ENCODE data around the gene NBPF14.
"Not testable (repeated sequence)": the region's sequence is repeated elsewhere in the genome, so short reads cannot be mapped to it uniquely, and the experiment has no call there.

The NBPF14 gene

GRCh38 chr1:148595911-148596310, at the start of gene NBPF14:
TSS of gene NBPF14 (minus strand) at chr1:148596011. CDS start at chr1:148595717, 294 bp downstream.
- H3K9me3 Mint-ChIP-seq; H3K27me3 Mint-ChIP-seq; H3K4me3 Mint-ChIP-seq; H3K4me1 Mint-ChIP-seq (ENCODE audit: low read depth); H3K27ac Mint-ChIP-seq; intact Hi-C loops (cut with micrococcal nuclease): not testable (repeated sequence)
- peaks cover 13% of the 10 kb centered on the region for H3K36me3 Mint-ChIP-seq (ENCODE audit: low read depth)

- H3K4me1 Mint-ChIP-seq (ENCODE audit: low read depth); H3K9me3 Mint-ChIP-seq; H3K36me3 Mint-ChIP-seq (ENCODE audit: low read depth); H3K27ac Mint-ChIP-seq; H3K27me3 Mint-ChIP-seq; intact Hi-C loops (cut with micrococcal nuclease): not testable (repeated sequence)
- H3K4me3 Mint-ChIP-seq, result peak overlapping the region; percentile 32
Measured at GRCh38 chr1:148625451-148625850, 29.6 kb upstream of the NBPF14 start.

- intact Hi-C loops (cut with micrococcal nuclease); H3K9me3 Mint-ChIP-seq; H3K27ac Mint-ChIP-seq; H3K4me3 Mint-ChIP-seq; H3K27me3 Mint-ChIP-seq; H3K4me1 Mint-ChIP-seq (ENCODE audit: low read depth); H3K36me3 Mint-ChIP-seq (ENCODE audit: low read depth): not testable (repeated sequence)
Measured at GRCh38 chr1:148618216-148618615, 22.4 kb upstream of the NBPF14 start.

- H3K9me3 Mint-ChIP-seq; H3K27me3 Mint-ChIP-seq; H3K36me3 Mint-ChIP-seq (ENCODE audit: low read depth); H3K27ac Mint-ChIP-seq; H3K4me1 Mint-ChIP-seq (ENCODE audit: low read depth); H3K4me3 Mint-ChIP-seq; intact Hi-C loops (cut with micrococcal nuclease): not testable (repeated sequence)
Measured at GRCh38 chr1:148605266-148605665, 9.5 kb upstream of the NBPF14 start.

GRCh38 chr1:148595360-148595759, 451 bp downstream of the NBPF14 start:
- not testable (repeated sequence) for H3K4me3 Mint-ChIP-seq

GRCh38 chr1:148591098-148591497, 4.7 kb downstream of the NBPF14 start:
- H3K27me3 Mint-ChIP-seq; H3K4me1 Mint-ChIP-seq (ENCODE audit: low read depth); H3K27ac Mint-ChIP-seq; H3K9me3 Mint-ChIP-seq; intact Hi-C loops (cut with micrococcal nuclease); H3K4me3 Mint-ChIP-seq: not testable (repeated sequence)
- H3K36me3 Mint-ChIP-seq (ENCODE audit: low read depth), result peaks cover 23% of the 10 kb centered on the region

More at GRCh38 chr1:148595360-148595759, 451 bp downstream of the NBPF14 start:
- H3K36me3 Mint-ChIP-seq (ENCODE audit: low read depth), result peaks cover 13% of the 10 kb centered on the region
- H3K27me3 Mint-ChIP-seq; H3K4me1 Mint-ChIP-seq (ENCODE audit: low read depth); intact Hi-C loops (cut with micrococcal nuclease); H3K27ac Mint-ChIP-seq; H3K9me3 Mint-ChIP-seq: not testable (repeated sequence)

GRCh38 chr1:148532158-148532557, 63.7 kb downstream of the NBPF14 start:
- H3K9me3 Mint-ChIP-seq; H3K4me3 Mint-ChIP-seq; H3K27ac Mint-ChIP-seq; H3K36me3 Mint-ChIP-seq (ENCODE audit: low read depth); intact Hi-C loops (cut with micrococcal nuclease); H3K27me3 Mint-ChIP-seq; H3K4me1 Mint-ChIP-seq (ENCODE audit: low read depth): not testable (repeated sequence)

GRCh38 chr1:148529101-148529567, 66.7 kb downstream of the NBPF14 start:
- H3K36me3 Mint-ChIP-seq (ENCODE audit: low read depth); intact Hi-C loops (cut with micrococcal nuclease); H3K9me3 Mint-ChIP-seq; H3K27me3 Mint-ChIP-seq; H3K27ac Mint-ChIP-seq; H3K4me1 Mint-ChIP-seq (ENCODE audit: low read depth): not testable (repeated sequence)
- peak overlapping the region; percentile 42 for H3K4me3 Mint-ChIP-seq

- H3K9me3 Mint-ChIP-seq; H3K36me3 Mint-ChIP-seq (ENCODE audit: low read depth); H3K4me3 Mint-ChIP-seq; H3K27ac Mint-ChIP-seq; intact Hi-C loops (cut with micrococcal nuclease); H3K4me1 Mint-ChIP-seq (ENCODE audit: low read depth); H3K27me3 Mint-ChIP-seq: not testable (repeated sequence)
Measured at GRCh38 chr1:148528591-148528990, 67.2 kb downstream of the NBPF14 start.

- intact Hi-C loops (cut with micrococcal nuclease); H3K27ac Mint-ChIP-seq; H3K4me3 Mint-ChIP-seq; H3K9me3 Mint-ChIP-seq; H3K4me1 Mint-ChIP-seq (ENCODE audit: low read depth); H3K27me3 Mint-ChIP-seq; H3K36me3 Mint-ChIP-seq (ENCODE audit: low read depth): not testable (repeated sequence)
Measured at GRCh38 chr1:148526587-148526986, 69.2 kb downstream of the NBPF14 start.

- Mint-ChIP-seq H3K27ac (peak overlapping the region; percentile 91), H3K4me3 (peak overlapping the region; percentile 81)
- H3K9me3 Mint-ChIP-seq; H3K4me1 Mint-ChIP-seq (ENCODE audit: low read depth); H3K27me3 Mint-ChIP-seq; H3K36me3 Mint-ChIP-seq (ENCODE audit: low read depth); intact Hi-C loops (cut with micrococcal nuclease): not testable (repeated sequence)
Measured at GRCh38 chr1:148523205-148524144, 72.3 kb downstream of the NBPF14 start.

GRCh38 chr1:148522561-148523204, 73.1 kb downstream of the NBPF14 start:
- Mint-ChIP-seq H3K27ac (peak overlapping the region; percentile 91), H3K4me3 (peak overlapping the region; percentile 81)
- H3K36me3 Mint-ChIP-seq (ENCODE audit: low read depth); H3K9me3 Mint-ChIP-seq; H3K27me3 Mint-ChIP-seq; H3K4me1 Mint-ChIP-seq (ENCODE audit: low read depth); intact Hi-C loops (cut with micrococcal nuclease): not testable (repeated sequence)

- intact Hi-C loops (cut with micrococcal nuclease); H3K36me3 Mint-ChIP-seq (ENCODE audit: low read depth); H3K4me1 Mint-ChIP-seq (ENCODE audit: low read depth); H3K9me3 Mint-ChIP-seq; H3K27me3 Mint-ChIP-seq: not testable (repeated sequence)
- Mint-ChIP-seq H3K27ac (peak overlapping the region; percentile 91), H3K4me3 (peak overlapping the region; percentile 81)
Measured at GRCh38 chr1:148522072-148522471, 73.7 kb downstream of the NBPF14 start.

- intact Hi-C loops (cut with micrococcal nuclease); H3K4me1 Mint-ChIP-seq (ENCODE audit: low read depth); H3K4me3 Mint-ChIP-seq; H3K27ac Mint-ChIP-seq; H3K27me3 Mint-ChIP-seq; H3K36me3 Mint-ChIP-seq (ENCODE audit: low read depth); H3K9me3 Mint-ChIP-seq: not testable (repeated sequence)
Measured at GRCh38 chr1:148514310-148514709, 81.5 kb downstream of the NBPF14 start.
